ENCODE data around the gene SAMMSON.

GRCh38 chr3:70040386-70040785, 40.9 kb downstream of the SAMMSON start:
- TF ChIP-seq CTCF (IDR thresholded peaks at IDR 0.05; ENCODE audit: insufficient read depth, low read length) (no peak), POLR2AphosphoS5 (IDR thresholded peaks at IDR 0.05; ENCODE audit: low read depth) (no peak), REST (IDR thresholded peaks at IDR 0.05; ENCODE audit: insufficient replicate concordance, low read depth) (no peak)
